AG04450 (cell line): ENCODE data around the gene RAPH1. TPM values are rescaled to one million over a fixed set of nuclear protein-coding genes. Genes with fewer than 3 reads are reported as not detected.

Experiments
- CTCF ChIA-PET: fragments of 300-600, 350-600 bp; formaldehyde crosslinking; extraction: SDS; loops from one replicate; lab custom pipeline; 2022; ENCODE audit warnings: antibody characterized with exemption, inconsistent platforms; lab: Charles Lee
- POLR2A ChIA-PET: fragments of 350-600 bp; formaldehyde crosslinking; extraction: SDS; loops from one replicate; lab custom pipeline; 2021; ENCODE audit warnings: antibody characterized with exemption, inconsistent platforms; lab: Yijun Ruan, JAX
- DNase-seq: peaks from one replicate; pipeline ENCODE4 v3.0.0-alpha.2; 2011; ENCODE audit warnings: low read depth, low spot score
- H3K27ac ChIP-seq: one replicate; pipeline ENCODE4 v1.5.1; 2012; ENCODE audit warnings: low read depth, low read length, control low read depth
- H3K27me3 ChIP-seq: one replicate; pipeline ENCODE4 v1.6.0; 2012; ENCODE audit warnings: low read length; ENCODE audit not compliant: control insufficient read depth, insufficient read depth
- H3K4me3 ChIP-seq: 2 replicates; pipeline ENCODE4 v1.5.1; 2011; ENCODE audit warnings: mild to moderate bottlenecking, low read depth, low read length, control low read depth
- H3K9me3 ChIP-seq: 2 replicates; pipeline ENCODE4 v1.5.1; 2012; ENCODE audit warnings: low read length; ENCODE audit not compliant: control insufficient read depth, insufficient read depth
- polyA plus RNA-seq: library from polyadenylated mRNA; depleted of rRNA; stranded (reverse); fragments of >200 nt; gene quantifications from 2 replicates; pipeline ENCODE4 v1.2.3, GENCODE V29; 2011
- TF ChIP-seq, protein P1 (sequence below): IDR thresholded peaks from 2 replicates; pipeline ENCODE4 v1.5.1; 2011; ENCODE audit warnings: low read depth, low read length, control low read depth, inconsistent platforms

RAPH1 gene
- polyA plus RNA-seq, 1 experiment: 6.0 TPM

DNA sequence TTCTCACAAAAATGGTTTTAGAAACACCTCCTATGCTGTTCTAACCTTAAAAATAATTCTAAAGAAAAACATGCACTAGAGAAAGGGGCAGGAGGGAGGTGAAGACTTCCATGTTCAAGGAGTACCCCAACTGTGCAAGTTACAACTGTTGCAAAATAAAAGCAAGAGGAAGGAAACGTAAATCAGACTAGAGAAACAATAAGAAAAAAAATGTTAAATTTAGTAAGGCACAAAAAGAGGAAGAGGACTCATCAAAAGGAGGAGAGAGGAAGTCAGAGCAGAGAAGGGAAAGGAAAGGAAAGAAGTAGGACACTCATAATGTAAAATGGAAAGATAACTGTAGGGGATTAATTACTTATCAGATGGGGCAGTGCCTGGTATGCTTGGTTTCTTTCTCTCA lies 34.1 kb downstream of the RAPH1 start:
- TF ChIP-seq, protein P1, sequence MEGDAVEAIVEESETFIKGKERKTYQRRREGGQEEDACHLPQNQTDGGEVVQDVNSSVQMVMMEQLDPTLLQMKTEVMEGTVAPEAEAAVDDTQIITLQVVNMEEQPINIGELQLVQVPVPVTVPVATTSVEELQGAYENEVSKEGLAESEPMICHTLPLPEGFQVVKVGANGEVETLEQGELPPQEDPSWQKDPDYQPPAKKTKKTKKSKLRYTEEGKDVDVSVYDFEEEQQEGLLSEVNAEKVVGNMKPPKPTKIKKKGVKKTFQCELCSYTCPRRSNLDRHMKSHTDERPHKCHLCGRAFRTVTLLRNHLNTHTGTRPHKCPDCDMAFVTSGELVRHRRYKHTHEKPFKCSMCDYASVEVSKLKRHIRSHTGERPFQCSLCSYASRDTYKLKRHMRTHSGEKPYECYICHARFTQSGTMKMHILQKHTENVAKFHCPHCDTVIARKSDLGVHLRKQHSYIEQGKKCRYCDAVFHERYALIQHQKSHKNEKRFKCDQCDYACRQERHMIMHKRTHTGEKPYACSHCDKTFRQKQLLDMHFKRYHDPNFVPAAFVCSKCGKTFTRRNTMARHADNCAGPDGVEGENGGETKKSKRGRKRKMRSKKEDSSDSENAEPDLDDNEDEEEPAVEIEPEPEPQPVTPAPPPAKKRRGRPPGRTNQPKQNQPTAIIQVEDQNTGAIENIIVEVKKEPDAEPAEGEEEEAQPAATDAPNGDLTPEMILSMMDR: no peak
- ChIA-PET CTCF (interaction anchor here (0.6 kb wide), 2 partner anchors 18 to 180 kb away, joined by 4 read pairs; no protein-coding TSS in a partner anchor), POLR2A (interaction anchor here (0.6 kb wide), 2 partner anchors 35 to 248 kb away, joined by 3 read pairs; no protein-coding TSS in a partner anchor)
- Histone ChIP-seq H3K9me3 (no peaks in the 10 kb centered on the region; the same call in 1 of the 2 replicates), H3K27me3 (no peaks in the 10 kb centered on the region), H3K4me3 (no peak overlapping the region), H3K27ac (no peak overlapping the region)
- no peak for DNase-seq

DNA sequence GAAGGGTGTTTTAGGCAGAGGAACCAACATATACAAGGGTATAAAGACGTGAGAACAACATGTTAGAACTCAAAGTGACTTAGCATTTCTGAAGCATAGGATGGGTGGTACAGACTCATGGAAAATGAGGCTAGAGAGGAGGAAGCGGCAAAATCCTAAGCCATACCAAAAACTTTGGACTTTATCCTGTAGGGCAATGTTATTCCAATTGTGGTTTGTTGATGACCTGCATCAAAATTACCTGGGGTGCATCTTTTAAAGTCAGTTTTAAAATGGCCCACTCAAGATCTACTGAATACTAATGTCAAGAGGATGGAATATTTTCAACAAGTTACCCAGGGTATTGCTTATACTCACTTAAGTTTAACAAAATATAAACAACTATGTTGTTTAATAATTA lies 34.8 kb downstream of the RAPH1 start:
- TF ChIP-seq, protein P1: no peak
- no peak for DNase-seq
- ChIA-PET CTCF (no interaction called here), POLR2A (interaction anchor here (0.6 kb wide), 1 partner anchor 249 kb away, joined by 3 read pairs; no protein-coding TSS in a partner anchor)
- H3K4me3 ChIP-seq: no peak overlapping the region
- no peak overlapping the region for H3K27ac ChIP-seq
- no peaks in the 10 kb centered on the region for H3K27me3 ChIP-seq
- H3K9me3 ChIP-seq: no peaks in the 10 kb centered on the region

DNA sequence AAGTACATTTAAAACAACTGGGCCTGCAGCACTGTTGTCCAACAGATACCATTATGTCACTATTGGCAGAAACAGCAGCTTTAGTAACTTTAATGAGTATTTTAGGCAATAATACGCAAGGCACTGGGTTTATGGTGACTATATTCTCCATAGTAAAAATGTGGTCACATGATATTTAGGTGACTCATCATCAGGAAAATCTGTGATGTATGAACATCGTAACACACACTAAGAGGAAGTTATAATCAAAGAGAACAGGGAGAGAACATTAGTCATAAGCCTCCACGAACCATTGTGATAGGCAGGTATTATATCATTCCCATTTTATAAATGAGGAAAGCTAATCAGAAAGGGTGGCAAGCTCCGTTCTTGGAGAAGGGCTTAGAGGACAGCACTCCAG lies 36.9 kb downstream of the RAPH1 start:
- Histone ChIP-seq H3K9me3 (no peaks in the 10 kb centered on the region), H3K27ac (no peak overlapping the region), H3K27me3 (no peaks in the 10 kb centered on the region), H3K4me3 (no peak overlapping the region)
- POLR2A ChIA-PET: no interaction called here
- TF ChIP-seq, protein P1: no peak
- DNase-seq: peak; percentile 26
- CTCF ChIA-PET: no interaction called here

DNA sequence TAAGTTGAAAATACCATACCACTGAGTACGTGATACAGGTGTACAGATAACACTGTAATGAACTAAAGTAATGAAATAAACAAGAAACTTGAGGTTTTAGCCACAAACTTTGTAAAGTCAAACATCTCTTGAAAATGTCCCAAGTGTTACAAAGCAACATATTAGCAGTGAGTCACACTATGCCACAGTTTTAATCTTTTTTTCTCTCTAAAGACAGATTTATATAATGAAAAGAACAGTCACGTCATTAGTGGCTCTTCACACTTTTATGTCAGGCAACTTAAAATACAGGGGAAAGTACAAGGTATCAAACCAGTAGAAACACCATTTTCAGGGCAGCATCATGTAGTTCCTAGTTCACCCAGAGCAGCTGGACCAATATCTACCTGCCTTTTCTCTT lies 42.1 kb downstream of the RAPH1 start:
- H3K4me3 ChIP-seq: no peak overlapping the region
- TF ChIP-seq, protein P1: no peak
- CTCF ChIA-PET: no interaction called here
- no peaks in the 10 kb centered on the region for H3K27me3 ChIP-seq
- H3K27ac ChIP-seq: no peak overlapping the region
- DNase-seq: no peak
- POLR2A ChIA-PET: no interaction called here
- H3K9me3 ChIP-seq: no peaks in the 10 kb centered on the region

DNA sequence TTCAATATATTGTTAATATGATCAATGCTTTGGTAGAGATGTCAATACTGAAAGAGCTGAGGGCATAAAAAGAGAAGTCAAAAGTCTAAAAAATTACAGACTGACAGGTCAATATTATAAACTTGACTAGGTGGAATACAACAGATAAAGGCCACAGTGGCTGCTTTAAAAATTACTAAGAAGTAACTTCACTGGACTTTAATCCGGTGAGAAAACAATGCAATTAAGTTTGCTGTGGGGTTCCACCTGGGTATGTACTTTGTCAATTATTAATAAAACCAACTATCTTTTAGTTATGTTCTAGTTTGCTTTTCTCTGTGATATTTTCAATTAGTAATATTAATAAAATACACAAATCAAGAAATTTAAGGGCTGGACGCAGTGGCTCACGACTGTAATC lies 44.7 kb downstream of the RAPH1 start:
- Histone ChIP-seq H3K4me3 (no peak overlapping the region), H3K27me3 (no peaks in the 10 kb centered on the region), H3K9me3 (no peaks in the 10 kb centered on the region), H3K27ac (no peak overlapping the region)
- ChIA-PET POLR2A (no interaction called here), CTCF (interaction anchor here (1.7 kb wide), 1 partner anchor 325 kb away, joined by 4 read pairs; no protein-coding TSS in a partner anchor)
- TF ChIP-seq, protein P1: no peak
- no peak for DNase-seq
